Measurements from ENCODE around the gene PANK4. TPM values are rescaled to one million over a fixed set of nuclear protein-coding genes. Genes with fewer than 3 reads are reported as not detected.
"Not testable (repeated sequence)": the region's sequence is repeated elsewhere in the genome, so short reads cannot be mapped to it uniquely, and the experiment has no call there.

The PANK4 gene
- polyA plus RNA-seq, 2 of the 4 experiments (the other 2 are of a cell fraction): 8.1 to 13.8 TPM

GRCh38 chr1:2553871-2554620 is 27.6 kb upstream of the PANK4 start:
- Histone ChIP-seq H3K4me1 (peaks cover 6% of the 10 kb centered on the region; the same call in 1 of the 3 replicates), H3K9me3 (no peaks in the 10 kb centered on the region), H3K4me2 (no peak overlapping the region), H3K4me3 (no peak overlapping the region), H3K27ac (no peak overlapping the region)
- FAIRE-seq: no peak
- 80% methylated on average over 20 of the region's 30 CpGs for WGBS (ENCODE audit: missing lambda C conversion rate)
- no peak for ATAC-seq
- CTCF ChIA-PET: no interaction called here
- no peak for DNase-seq (ENCODE audit: low read depth in 1 of 2, low spot score in 1 of 2)
- POLR2A ChIA-PET: no interaction called here
- TF ChIP-seq, protein P1, sequence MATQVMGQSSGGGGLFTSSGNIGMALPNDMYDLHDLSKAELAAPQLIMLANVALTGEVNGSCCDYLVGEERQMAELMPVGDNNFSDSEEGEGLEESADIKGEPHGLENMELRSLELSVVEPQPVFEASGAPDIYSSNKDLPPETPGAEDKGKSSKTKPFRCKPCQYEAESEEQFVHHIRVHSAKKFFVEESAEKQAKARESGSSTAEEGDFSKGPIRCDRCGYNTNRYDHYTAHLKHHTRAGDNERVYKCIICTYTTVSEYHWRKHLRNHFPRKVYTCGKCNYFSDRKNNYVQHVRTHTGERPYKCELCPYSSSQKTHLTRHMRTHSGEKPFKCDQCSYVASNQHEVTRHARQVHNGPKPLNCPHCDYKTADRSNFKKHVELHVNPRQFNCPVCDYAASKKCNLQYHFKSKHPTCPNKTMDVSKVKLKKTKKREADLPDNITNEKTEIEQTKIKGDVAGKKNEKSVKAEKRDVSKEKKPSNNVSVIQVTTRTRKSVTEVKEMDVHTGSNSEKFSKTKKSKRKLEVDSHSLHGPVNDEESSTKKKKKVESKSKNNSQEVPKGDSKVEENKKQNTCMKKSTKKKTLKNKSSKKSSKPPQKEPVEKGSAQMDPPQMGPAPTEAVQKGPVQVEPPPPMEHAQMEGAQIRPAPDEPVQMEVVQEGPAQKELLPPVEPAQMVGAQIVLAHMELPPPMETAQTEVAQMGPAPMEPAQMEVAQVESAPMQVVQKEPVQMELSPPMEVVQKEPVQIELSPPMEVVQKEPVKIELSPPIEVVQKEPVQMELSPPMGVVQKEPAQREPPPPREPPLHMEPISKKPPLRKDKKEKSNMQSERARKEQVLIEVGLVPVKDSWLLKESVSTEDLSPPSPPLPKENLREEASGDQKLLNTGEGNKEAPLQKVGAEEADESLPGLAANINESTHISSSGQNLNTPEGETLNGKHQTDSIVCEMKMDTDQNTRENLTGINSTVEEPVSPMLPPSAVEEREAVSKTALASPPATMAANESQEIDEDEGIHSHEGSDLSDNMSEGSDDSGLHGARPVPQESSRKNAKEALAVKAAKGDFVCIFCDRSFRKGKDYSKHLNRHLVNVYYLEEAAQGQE (IDR thresholded peaks at IDR 0.05): no peak
- TF ChIP-seq TP53 (CRISPR knock-in tag; IDR thresholded peaks at IDR 0.05) (no peak), SMC3 (IDR thresholded peaks at IDR 0.05) (no peak)

DNA sequence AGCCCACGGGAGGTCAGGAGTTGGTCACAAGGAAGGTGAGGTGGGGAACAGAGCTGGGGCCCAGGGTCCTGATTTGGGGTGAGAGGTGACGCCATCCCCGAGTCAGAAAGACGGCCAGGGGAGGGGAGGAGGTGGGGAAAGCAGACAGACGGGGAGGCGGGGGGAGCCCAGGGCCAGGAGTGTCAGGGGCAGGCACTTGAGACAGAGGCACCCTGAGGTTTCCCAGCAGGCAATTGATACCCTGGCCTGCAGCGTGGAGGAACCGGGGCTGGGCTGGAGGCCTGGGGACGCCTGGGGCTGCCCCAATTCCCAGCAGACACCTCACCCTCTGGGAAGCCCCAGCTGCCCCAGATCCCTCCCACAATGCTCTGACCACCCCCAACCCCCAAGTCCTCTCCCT is 26.7 kb upstream of the PANK4 start:
- H3K4me3 ChIP-seq; ATAC-seq; H3K27ac ChIP-seq; FAIRE-seq; H3K9me3 ChIP-seq; H3K4me1 ChIP-seq; POLR2A ChIA-PET; CTCF ChIA-PET; DNase-seq (ENCODE audit: low read depth in 1 of 2, low spot score in 1 of 2); H3K4me2 ChIP-seq: not testable (repeated sequence)
- WGBS (ENCODE audit: missing lambda C conversion rate): 33% methylated on average over 3 of the region's 9 CpGs

GRCh38 chr1:2552189-2552588 is 25.8 kb upstream of the PANK4 start:
- CTCF ChIA-PET: no interaction called here
- no peak for ATAC-seq
- no peak for DNase-seq (ENCODE audit: low read depth in 1 of 2, low spot score in 1 of 2)
- H3K9me3 ChIP-seq: no peaks in the 10 kb centered on the region
- FAIRE-seq: no peak
- POLR2A ChIA-PET: no interaction called here
- WGBS (ENCODE audit: missing lambda C conversion rate): 93% methylated on average over 19 of the region's 26 CpGs
- H3K4me1 ChIP-seq: peaks cover 14% of the 10 kb centered on the region
- no peak overlapping the region for H3K4me3 ChIP-seq
- TF ChIP-seq POLR2A (IDR thresholded peaks at IDR 0.05; ENCODE audit: low read length) (no peak), RCOR1 (IDR thresholded peaks at IDR 0.05; ENCODE audit: low read depth, low read length) (no peak), JUNB (IDR thresholded peaks at IDR 0.05) (no peak), HMGXB4 (CRISPR knock-in tag; IDR thresholded peaks at IDR 0.05; ENCODE audit: borderline replicate concordance) (no peak), USF2 (IDR thresholded peaks at IDR 0.05) (no peak)
- TF ChIP-seq, protein P2, sequence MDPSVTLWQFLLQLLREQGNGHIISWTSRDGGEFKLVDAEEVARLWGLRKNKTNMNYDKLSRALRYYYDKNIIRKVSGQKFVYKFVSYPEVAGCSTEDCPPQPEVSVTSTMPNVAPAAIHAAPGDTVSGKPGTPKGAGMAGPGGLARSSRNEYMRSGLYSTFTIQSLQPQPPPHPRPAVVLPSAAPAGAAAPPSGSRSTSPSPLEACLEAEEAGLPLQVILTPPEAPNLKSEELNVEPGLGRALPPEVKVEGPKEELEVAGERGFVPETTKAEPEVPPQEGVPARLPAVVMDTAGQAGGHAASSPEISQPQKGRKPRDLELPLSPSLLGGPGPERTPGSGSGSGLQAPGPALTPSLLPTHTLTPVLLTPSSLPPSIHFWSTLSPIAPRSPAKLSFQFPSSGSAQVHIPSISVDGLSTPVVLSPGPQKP (IDR thresholded peaks at IDR 0.05; ENCODE audit: low read depth, low read length): no peak
- H3K4me2 ChIP-seq: no peak overlapping the region
- H3K27ac ChIP-seq: no peak overlapping the region

GRCh38 chr1:2551544-2551943 is 25.1 kb upstream of the PANK4 start:
- peaks cover 16% of the 10 kb centered on the region for H3K4me1 ChIP-seq
- DNase-seq (ENCODE audit: low read depth in 1 of 2, low spot score in 1 of 2); ATAC-seq; FAIRE-seq; H3K4me3 ChIP-seq; H3K27ac ChIP-seq; H3K9me3 ChIP-seq; H3K4me2 ChIP-seq; POLR2A ChIA-PET; CTCF ChIA-PET: not testable (repeated sequence)
- WGBS (ENCODE audit: missing lambda C conversion rate): 79% methylated on average over 5 of the region's 9 CpGs

- not testable (repeated sequence) for FAIRE-seq, ATAC-seq, H3K4me2 ChIP-seq
These were observed 24.0 kb upstream of the PANK4 start for GRCh38 chr1:2550309-2550861.

DNA sequence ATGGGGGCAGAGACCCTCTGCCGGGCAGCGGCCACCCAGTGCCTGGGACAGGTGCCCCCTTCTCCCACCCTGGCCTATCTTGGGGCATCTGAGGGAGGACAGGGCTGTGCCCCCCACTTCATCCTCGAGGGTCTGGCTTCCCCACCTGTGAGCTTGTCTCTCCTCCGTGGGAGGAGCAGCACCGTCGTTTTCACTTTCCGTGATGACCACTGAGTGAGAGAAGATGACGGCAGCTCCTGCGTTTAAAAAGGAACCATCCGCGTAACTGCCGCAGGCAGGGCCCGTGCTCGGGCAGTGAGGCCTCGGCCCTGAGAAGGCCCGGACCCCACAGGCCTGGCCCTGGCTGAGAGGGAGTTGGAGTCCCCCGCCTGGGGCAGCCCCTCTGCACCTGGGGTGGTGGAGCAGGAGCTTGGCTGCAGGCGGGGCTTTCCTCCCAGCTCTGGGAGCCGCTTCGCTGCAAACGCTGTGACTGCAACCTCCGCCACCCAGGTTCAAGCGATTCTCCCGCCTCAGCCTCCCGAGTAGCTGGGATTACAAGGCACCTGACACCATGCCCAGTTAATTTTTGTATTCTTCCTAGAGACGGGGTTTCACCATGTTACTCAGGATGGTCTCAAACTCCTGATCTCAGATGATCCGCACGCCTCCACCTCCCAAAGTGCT is 23.1 kb upstream of the PANK4 start:
- ATAC-seq; DNase-seq (ENCODE audit: low read depth in 1 of 2, low spot score in 1 of 2); H3K4me3 ChIP-seq; POLR2A ChIA-PET; H3K27ac ChIP-seq; FAIRE-seq; H3K9me3 ChIP-seq; H3K4me2 ChIP-seq: not testable (repeated sequence)
- H3K4me1 ChIP-seq: peaks cover 23% of the 10 kb centered on the region
- 89% methylated on average over 23 of the region's 28 CpGs for WGBS (ENCODE audit: missing lambda C conversion rate)
- CTCF ChIA-PET: interaction anchor here (0.6 to 4.5 kb wide), 6 partner anchors 35 to 142 kb away, joined by 3 to 63 read pairs (median 6); no protein-coding TSS in a partner anchor

More at GRCh38 chr1:2550309-2550861, 24.0 kb upstream of the PANK4 start:
- DNase-seq (ENCODE audit: low read depth in 1 of 2, low spot score in 1 of 2); H3K27ac ChIP-seq; H3K9me3 ChIP-seq; H3K4me3 ChIP-seq; POLR2A ChIA-PET: not testable (repeated sequence)
- peaks cover 15% of the 10 kb centered on the region for H3K4me1 ChIP-seq
- WGBS (ENCODE audit: missing lambda C conversion rate): 67% methylated on average over 6 of the region's 12 CpGs
- CTCF ChIA-PET: interaction anchor here (2.1 kb wide), 1 partner anchor 143 kb away, joined by 6 read pairs; no protein-coding TSS in a partner anchor

Data from A549 (cell line).